ENCODE measurements around the gene TYMS. TPM values are rescaled to one million over a fixed set of nuclear protein-coding genes. Genes with fewer than 3 reads are reported as not detected.
A peak's percentile ranks its signal among the peaks of the same experiment; 100 is the strongest.

The TYMS gene
- total and polyA plus RNA-seq, 10 of the 15 experiments (the other 5 are each of a cell fraction or from before 2014, with no cell fraction given), result 34.8 to 524 (median 219) TPM

GRCh38 chr18:657311-658000 is at the start of gene TYMS (continued):
- TF ChIP-seq NKRF (conservative IDR thresholded peaks at IDR 0.05) (no peak; the same call in 1 of the 2 replicates), TARDBP (IDR thresholded peaks at IDR 0.05; ENCODE audit: borderline replicate concordance) (no peak), HCFC1 (IDR thresholded peaks at IDR 0.05; ENCODE audit: low read length) (no peak; the same call in 1 of the 2 replicates), MYC (IDR thresholded peaks at IDR 0.05; ENCODE audit: insufficient read depth, insufficient read length, insufficient replicate concordance, low read length, severe bottlenecking) (peak; percentile 4), KLF5 (IDR thresholded peaks at IDR 0.05; ENCODE audit: partially characterized antibody) (no peak), CEBPB (IDR thresholded peaks at IDR 0.05; ENCODE audit: borderline replicate concordance in 1 of 2, low read depth in 2 of 2, low read length in 2 of 2) (no peak), EGR1 (IDR thresholded peaks at IDR 0.05; ENCODE audit: borderline replicate concordance in 1 of 2, low read depth in 2 of 2, low read length in 2 of 2) (peak in 1 of 2 experiments; percentile 36; a peak in 1 of 3 replicates), KDM1A (IDR thresholded peaks at IDR 0.05; ENCODE audit: borderline replicate concordance) (no peak), ZNF217 (IDR thresholded peaks at IDR 0.05) (0 out of 2 replicates have a peak, but pooled peaks have one; percentile 23), NR2C1 (IDR thresholded peaks at IDR 0.05) (peak; percentile 38; the same call in 1 of the 2 replicates), MEF2A (IDR thresholded peaks at IDR 0.05; ENCODE audit: insufficient read depth, low read depth, low read length) (no peak)

All from GM12878 (cell line).